ENCODE data around the gene TTYH2.
"Not testable (repeated sequence)": the region's sequence is repeated elsewhere in the genome, so short reads cannot be mapped to it uniquely, and the experiment has no call there.

The TTYH2 gene

DNA sequence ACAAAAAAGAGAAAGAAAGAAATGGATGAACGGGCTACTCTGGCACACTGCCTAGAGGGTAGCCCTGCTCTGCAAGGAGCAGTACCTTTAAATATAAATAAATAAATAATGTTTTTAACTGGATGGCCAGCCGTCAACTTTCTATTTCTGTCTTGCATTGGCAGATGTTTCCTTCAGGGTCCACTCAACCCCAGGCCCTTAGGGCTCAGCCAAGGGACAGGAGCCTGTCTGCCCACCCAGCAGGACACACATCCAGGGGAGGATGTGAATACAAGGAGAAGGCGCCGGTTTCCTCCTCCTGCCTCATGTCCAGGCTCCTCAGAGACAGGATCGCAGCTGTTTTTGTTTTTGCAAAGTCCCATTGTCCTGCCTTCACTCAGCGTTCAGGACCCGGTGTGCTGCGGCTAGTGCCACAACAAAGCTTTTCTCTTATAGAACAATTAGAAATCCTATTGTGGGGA lies 22.6 kb downstream of the TTYH2 start:
- DNase-seq (ENCODE audit: low spot score) = no peak

DNA sequence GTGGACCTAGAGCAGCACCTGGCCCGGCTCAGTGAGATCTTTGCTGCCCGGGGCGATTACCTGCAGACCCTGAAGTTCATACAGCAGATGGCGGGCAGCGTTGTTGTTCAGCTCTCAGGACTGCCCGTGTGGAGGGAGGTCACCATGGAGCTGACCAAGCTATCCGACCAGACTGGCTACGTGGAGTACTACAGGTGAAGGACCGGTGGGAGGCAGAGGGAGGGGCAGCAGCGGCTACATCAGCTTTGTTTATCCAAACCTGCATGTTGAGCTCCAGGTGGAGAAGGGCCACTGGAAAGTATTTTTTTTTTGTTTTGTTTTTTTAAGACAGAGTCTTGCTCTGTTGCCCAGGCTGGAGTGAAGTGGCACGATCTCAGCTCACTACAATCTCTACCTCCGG lies 23.9 kb downstream of the TTYH2 start:
- no peak for DNase-seq (ENCODE audit: low spot score)

DNA sequence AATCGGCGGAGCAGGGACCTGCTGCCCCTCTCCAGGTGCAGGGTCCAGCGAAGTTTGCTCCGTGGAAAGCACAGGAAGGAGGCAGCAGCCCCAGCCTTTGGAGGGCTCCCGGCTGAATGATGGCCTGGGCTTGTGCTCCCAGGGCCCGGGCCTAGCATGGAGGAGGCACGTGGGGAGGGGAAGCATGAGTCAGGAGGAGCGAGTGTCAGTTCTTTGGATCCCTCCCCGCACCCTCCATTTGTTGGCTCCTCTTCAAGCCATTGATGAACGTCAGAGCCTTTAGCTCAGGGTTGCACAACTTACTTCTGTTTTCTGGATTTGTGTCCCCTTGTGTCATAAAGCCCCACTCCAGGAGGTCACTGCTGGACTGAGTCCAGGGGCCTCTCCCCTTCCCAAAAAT lies 25.8 kb downstream of the TTYH2 start:
- DNase-seq (ENCODE audit: low spot score) = no peak

DNA sequence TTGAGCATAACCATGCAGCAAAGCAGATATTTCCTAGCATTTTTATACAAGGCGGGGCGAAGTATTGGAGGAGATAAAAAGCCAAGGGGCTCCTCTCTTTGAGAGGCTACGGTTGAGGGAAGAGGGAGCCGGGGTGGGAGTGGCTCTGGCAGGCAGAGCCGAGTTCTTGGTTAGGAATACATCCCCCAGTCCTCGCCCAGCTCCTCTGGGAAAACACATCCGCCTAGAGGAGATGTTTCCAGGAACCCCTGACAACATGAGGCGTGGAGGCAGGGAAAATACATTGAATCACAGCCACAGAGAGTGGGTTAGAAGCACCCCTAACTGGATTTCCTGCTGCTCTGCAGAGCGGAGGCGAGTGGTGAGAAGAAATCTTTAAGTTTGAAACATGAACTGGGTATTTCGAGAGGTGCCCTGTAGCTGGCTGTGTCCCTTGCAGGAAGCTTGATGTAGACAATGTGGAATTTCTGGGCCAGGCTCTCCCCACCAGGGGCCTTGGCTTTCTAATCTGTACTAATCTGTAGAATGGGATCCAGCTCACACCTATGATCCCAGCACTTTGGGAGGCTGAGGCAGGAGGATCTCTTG lies 27.3 kb downstream of the TTYH2 start:
- DNase-seq (ENCODE audit: low spot score) = no peak

DNA sequence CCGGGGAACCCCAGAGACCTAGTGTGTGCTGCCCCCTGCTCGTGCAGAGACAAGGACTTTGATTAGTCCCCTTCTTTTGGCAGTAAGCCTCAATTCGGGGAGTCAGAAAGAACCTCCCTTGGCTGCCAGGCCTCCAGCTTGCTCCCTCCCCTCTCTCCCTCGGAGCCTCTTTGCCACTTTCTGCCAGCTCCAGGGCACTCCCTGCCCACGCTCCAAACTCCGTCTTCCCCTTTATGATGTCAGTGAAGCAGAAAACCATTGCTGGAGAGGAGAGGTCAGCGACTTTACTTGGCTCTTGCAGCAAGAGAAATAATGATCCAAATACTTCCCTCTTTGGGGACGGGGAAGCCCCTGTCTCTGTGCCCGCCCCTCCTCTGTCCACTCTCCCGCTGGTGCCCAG lies 28.1 kb downstream of the TTYH2 start:
- DNase-seq (ENCODE audit: low spot score) = no peak

DNA sequence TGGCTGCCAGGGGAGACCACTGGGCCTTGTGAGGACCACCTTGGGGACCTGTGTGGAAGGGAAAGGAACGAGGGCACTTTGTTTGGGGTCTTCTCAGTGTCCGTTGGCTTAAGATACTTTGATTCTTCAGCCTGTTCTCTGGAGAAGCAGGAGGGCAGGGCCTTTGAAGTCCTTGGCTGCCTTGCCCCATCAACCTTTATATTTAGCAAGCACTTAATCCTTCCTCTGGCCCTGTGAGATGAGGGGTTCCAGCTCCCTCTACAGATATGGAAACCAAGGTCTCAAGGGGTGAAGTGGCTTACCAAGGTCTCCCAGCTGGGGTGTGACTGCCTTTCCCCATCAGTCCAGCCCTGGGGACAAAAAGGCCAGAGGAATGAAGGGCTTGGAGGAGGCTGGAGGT lies 28.5 kb downstream of the TTYH2 start:
- no peak for DNase-seq (ENCODE audit: low spot score)

DNA sequence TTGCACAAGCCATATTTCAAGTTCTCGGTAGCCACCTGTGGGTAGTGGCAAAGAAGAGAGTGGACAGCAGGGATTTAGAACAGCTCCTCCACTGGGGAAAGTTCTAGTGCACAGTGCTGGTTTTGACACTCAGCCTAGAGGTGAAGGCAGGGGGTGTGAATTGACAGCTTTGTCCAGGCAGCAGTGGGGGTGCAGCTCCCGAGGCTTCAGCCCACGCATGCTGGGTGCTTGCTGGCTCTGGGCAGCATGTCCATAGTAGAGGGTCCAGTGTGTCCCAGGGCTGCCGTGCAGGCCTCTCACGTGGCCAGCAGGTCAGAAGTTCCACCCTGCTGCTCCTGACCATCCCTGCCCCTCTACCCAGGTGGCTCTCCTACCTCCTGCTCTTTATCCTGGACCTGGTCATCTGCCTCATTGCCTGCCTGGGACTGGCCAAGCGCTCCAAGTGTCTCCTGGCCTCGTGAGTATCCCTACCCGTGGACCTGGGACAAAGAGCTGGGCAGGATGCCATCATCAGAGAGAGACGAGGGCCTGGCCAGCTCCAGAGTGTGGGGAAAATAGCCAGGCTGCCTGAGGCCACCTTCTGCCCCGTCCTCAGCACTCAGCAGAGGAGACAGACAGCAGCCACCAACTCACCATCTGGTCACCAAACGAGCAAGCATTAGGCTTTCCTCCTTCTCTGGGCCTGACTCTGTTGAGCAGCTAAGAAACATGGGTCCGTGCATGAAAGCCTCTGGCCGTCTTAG lies 29.8 kb downstream of the TTYH2 start:
- no peak for DNase-seq (ENCODE audit: low spot score)

DNA sequence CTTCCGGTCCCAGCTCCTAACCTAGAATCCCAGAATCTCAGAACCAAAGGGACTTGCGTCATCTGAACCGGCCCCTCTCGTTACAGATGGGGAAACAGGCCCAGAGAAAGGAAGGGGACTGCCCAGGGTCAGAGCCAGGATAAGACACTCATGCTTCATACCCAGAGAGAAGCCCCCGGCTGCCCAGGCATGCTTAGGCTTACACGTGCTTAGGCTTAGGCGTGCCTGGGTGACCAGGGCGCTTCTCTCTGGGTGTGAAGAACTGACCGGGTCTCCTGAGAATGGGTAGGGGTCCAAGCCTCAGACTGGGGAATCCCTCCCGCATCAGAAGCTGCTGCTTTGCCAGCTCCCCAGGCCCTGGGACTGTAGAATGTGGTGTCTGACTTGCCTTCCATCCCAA lies 30.8 kb downstream of the TTYH2 start:
- no peak for DNase-seq (ENCODE audit: low spot score)

DNA sequence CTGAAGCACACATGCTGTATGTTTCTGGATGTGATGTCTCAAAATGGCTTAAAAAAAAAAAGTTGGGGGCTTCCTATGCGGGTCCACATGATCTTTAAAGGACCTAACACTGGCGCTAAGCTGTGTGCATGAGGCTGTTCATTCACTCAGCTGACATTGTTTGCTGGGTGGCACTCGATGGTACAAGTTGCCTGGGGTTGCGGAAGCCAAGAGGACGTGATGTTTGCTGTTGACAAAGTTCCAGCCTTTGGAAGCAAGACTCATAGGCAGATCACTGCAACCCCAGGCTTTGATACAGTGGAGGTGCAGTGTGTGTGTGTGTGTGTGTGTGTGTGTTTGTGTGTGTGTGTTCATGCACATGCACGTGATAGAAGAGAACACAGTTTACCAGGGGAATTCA lies 31.2 kb downstream of the TTYH2 start:
- DNase-seq (ENCODE audit: low spot score) = no peak

DNA sequence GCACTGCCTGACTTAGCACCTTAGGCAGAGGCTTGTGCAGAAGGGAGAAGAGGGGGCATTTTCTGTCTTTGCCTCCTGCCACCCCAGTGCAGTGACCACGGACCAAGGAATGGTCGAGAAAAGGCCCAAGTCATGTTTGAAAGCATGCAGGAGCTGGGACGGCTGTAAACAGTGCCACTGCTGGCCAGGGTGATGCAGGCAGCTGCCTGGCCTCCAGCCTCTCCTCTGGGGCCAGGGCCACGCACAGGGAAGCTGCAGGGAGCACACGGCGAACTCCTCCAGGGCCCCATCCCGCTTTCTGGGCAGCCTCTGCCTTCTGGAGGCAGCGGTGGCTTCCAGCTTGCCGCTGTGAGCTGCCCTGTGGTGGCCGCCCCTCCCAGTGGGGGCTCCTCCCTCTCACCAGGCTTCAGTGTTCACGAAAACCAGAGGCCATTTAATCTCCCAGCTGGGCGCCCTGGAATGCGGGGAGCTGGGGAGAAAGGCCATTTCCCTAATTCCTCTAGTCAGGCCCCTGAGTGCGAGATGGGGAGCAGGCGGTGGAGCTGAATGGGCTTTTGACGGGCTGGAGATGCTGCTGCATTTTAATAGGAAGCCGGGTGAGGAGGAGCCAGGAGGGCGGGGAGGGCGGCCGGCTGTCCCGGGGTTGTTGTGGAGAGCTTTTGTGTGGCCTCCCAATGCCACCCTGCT lies 31.9 kb downstream of the TTYH2 start:
- DNase-seq (ENCODE audit: low spot score) = no peak

DNA sequence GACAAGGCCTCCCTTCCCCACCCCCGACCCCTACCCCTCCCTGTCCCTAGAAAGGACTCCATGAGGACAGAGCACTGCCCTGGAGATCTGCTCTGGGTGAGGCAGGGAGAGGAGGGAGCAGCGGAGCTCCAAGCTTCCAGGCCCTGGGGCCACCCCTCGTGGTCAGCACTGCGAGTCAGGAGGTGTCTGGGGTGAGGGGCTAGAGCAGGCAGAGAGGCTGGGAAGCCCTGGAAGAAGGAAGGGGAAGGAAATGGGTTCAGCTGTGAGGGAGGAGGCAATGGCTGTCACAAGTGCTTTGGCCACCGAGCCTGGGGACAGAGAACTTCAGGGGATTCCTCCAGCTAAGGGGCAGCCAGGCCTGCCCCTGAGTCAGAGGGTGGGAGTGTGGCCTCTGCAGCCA lies 32.5 kb downstream of the TTYH2 start:
- DNase-seq (ENCODE audit: low spot score) = no peak

DNA sequence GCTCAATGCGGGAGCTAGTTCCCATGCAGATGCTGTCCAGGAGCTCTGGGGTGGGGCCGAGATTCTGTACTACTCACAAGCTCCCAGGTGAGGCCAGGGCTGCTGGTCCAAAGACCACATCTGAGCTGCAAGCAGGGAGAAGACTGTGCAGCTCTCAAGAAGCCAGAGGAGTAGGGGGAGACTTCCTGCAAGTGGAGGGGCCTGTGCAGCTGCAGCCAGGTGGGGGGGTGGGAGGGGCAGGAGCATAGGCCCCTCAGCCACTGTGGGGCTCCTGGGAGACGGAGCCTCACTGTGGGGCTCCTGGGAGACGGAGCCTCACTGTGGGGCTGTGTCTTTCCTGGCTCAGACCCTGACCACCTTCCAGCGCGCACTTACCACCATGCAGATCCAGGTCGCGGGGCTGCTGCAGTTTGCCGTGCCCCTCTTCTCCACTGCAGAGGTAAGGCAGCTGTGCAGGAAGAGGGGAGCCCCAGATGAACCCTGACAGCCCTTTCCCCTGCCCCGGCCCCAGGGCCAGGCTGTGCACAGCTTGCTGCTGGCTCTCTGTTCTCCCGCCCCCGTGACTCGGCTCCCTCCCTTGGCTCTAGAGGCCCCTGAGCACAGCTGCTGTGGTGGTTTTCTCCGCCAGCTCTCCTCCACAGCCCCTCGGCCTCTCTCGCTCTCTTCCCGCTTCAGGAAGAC lies 36.4 kb downstream of the TTYH2 start:
- no peak for DNase-seq (ENCODE audit: low spot score)

DNA sequence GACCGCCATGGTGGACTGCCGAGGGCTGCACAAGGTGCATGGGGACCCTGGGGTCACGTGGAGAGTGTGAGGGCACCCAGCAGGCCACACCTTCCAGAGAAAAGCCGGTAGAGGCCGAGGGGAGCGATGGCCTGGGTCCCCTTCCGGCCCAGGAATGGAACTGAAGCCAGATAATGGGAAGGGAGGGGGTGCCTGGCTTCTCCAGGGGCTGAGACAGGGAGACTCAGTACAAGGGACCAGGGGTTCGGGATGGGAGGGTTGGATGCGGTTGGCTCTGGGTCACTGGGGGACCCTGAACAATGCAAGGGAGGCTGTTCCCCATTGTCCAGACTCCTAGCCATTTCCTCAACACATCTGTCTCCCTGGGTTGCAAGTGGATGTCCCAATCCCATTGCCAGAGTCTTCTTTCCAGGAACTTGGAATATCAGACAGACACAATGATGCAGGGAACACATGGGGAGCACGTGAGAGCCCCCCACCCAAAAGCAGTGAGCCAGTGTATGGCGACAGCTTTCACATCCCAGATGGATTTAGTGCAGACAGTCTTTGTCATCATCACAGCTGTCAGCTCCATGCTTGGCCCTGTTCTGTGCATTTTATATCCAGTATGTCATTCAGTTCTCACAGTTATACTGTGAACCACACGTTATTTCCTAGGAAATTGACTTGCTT lies 37.1 kb downstream of the TTYH2 start:
- no peak for DNase-seq (ENCODE audit: low spot score)

DNA sequence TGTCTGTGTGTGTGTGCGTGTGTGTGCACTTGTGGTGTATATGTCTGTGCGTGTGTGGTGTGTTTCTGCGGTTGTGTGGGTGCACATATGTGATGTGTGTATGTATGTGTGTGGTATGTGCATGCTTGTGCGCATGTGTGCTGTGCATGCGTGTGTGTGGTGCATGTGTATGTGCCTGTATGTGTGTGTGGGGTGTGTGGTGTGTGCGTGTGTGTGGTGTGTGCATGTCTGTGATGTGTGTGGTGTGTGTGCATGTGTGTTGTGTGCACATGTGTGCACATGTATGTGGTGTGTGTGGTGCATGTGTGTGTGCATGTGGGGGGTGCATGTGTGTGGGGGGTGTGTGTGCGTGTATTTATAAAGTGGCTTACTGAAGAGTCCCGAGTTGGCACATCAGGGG lies 37.7 kb downstream of the TTYH2 start:
- DNase-seq (ENCODE audit: low spot score) = no peak

DNA sequence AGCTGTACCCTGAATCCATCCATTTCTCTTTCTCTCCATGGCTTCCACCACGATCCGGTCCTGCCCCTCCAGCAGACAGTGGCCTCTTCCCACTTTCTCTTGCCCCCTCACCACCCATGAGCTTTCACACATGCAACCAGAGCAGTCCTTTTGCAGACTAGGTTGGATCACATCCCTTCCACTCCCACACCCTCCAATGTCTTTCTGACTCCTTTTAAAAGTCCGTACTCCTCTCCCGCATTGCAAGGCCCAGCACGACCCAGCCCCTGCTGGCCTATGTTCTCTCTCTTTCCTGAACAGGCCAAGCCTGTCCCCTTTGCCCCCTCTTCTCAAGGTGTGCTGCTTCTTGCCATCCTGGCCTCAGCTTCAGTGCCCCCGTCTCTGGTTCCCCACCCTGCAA lies 38.2 kb downstream of the TTYH2 start:
- DNase-seq (ENCODE audit: low spot score) = no peak

DNA sequence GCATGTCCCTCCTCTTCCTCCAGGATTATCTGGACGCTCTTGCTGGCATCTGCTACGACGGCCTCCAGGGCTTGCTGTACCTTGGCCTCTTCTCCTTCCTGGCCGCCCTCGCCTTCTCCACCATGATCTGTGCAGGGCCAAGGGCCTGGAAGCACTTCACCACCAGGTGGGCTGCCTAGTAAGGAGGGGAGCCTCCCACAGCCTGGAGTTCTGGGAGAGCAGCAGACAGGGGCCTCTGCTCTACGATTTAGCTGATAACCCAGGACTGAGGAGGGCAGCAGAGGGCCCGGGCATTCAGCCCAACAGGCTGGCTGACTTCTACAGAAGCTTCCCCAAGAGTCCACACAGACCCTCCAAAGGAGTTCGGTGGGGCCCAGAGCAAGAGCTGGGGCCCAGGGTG lies 38.8 kb downstream of the TTYH2 start:
- DNase-seq (ENCODE audit: low spot score) = no peak

DNA sequence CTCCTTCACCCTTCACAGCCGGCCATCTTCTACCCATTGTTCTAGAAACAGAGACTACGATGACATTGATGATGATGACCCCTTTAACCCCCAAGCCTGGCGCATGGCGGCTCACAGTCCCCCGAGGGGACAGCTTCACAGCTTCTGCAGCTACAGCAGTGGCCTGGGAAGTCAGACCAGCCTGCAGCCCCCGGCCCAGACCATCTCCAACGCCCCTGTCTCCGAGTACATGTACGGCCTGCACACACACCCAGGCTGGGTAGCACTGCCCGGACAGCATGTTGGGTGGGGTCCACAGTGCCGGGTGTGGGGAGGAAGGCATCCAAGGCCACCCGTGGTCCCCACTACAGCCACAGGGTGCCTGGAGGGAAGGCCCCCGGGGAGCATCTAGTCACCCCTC lies 39.7 kb downstream of the TTYH2 start:
- DNase-seq (ENCODE audit: low spot score) = no peak

DNA sequence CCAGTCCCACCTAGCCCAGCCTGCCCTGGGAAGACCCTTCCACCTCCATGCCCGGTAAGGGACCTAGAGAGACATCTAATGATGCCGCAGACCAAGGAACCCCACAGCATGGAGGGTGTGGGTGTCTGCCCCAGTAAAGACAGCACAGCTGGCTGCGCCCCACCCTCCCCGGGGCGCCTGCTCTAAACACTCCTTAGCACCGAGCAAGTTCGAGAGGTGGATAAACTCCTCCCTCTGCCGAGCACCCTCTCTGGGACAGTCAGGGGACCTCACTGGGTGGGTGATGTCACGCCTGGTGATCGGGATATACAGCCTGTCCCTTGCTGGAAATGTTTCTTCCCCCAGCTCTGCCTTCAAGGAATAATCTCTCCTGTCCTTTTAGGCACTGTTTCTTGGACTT lies 43.9 kb downstream of the TTYH2 start:
- no peak for DNase-seq (ENCODE audit: low spot score)

DNA sequence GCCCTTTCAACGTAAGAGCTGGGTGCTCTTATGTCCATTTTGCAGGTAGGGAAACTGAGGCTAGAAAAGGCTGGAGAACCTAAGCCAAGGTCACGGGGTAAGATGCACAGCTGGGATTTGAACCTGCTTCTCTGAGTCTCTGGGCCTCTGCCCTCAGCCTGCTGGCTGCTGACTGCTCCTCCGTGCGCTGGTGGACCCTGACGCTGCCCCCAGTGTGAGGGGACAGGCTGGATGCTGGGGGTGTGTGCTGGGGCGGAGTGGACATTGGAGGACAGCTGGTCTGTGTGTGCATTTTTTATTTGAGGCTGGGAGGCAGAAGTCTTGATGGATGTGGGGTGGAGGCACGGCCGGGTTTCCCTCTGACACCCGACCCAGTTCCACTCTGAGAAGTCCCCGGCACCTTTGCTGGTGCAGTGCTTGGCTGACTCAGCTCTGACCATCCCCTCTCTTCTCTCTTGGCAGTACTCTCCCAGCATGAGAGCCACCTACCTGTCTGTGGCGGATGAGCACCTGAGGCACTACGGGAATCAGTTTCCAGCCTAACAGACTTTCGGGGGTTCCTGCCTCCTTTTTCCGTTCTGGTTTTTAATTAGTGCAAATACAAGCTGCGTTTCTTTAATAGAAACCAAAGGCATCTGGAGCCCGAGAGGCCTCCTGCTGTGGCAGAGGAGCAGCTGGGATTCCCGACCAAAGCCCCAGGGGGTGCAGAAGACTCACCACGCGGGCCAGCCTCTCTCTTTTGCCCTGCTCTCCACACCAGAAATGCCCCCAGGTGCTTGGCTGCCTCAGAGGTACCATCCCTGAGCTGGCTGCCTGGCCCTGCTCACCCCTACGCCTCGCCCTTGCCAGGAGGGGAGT lies 46.5 kb downstream of the TTYH2 start:
- no peak for DNase-seq (ENCODE audit: low spot score)

DNA sequence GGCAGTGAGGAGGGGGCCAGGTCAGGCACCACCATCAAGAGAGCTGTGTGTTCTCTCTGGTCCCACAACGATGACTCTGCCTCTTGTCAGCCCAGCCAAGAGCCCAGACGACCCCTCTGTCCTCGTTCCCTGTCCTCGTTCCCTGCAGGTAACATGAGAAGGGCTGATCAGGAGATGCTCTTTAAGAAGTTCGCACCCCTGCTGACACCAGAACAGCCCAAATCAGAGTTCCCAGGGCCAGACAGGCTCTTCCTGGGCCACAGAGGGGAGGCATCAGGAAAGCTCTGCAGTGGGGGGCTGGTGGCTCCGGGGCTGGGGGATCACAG lies 47.1 kb downstream of the TTYH2 start:
- no peak for DNase-seq (ENCODE audit: low spot score)

DNA sequence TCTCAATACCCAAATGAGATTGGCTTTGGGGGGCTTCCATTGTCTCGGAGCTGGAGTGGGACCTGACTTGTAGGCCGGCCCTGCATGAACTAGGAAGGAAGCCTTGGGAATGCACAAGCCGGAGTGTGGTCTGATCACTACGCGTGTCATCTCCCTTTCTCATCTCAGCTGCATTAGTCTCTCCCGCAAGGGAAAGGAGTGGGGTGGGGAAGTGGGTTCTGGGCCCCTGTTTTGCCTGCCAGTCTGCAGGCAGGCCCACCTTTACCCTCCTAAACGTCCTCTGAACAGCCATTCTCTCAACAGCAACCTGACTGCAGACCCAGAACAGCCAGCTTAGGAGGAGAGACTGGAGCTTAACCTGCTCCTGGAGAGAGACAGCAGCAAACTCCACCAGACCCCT lies 49.2 kb downstream of the TTYH2 start:
- DNase-seq (ENCODE audit: low spot score) = no peak

DNA sequence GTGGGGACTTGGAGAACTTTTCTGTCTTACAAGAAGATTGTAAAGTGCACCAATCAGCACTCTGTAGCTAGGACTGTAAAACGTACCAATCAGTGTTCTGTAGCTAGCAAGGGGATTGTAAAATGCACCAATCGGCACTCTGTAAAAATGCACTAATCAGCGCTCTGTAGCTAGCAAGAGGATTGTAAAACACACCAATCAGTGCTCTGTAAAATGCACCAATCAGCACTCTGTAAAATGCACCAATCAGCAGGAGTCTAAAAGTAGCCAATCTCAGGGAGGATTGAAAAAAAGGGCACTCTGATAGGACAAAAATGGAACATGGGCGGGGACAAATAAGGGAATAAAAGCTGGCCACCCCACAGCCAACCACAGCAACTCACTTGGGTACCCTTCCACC lies 53.7 kb downstream of the TTYH2 start:
- DNase-seq (ENCODE audit: low spot score) = not testable (repeated sequence)
